CD4-positive, CD25-positive, alpha-beta regulatory T cell (primary cell): ENCODE data around the gene ATP9B. TPM values are rescaled to one million over a fixed set of nuclear protein-coding genes. Genes with fewer than 3 reads are reported as not detected.

Experiments used
- ATAC-seq, 2 donors: fragments of 150-1000 bp; cut with Tn5 transposase; one replicate each; pipeline ENCODE4 v1.10.0; 2021; ENCODE audit warnings: low read depth in 2 of 2, moderate number of reproducible peaks in 2 of 2, moderate library complexity in 1 of 2
- DNase-seq, 3 donors: peaks; one replicate each; pipeline versions ENCODE4 v3.0.0 to v3.0.0-alpha.2; 2012 to 2022; ENCODE audit warnings: mixed read lengths in 1 of 3
- H3K27ac ChIP-seq: one replicate; pipeline ENCODE4 v1.7.0; 2013; ENCODE audit warnings: mild to moderate bottlenecking, low read length; ENCODE audit not compliant: insufficient read depth, poor library complexity, severe bottlenecking
- H3K27me3 ChIP-seq: one replicate; pipeline ENCODE4 v1.7.0; 2013; ENCODE audit warnings: low read length; ENCODE audit not compliant: control insufficient read depth, insufficient read depth
- H3K36me3 ChIP-seq: one replicate; pipeline ENCODE4 v1.7.0; 2013; ENCODE audit warnings: mild to moderate bottlenecking, low read length, moderate library complexity; ENCODE audit not compliant: control insufficient read depth, insufficient read depth
- H3K4me1 ChIP-seq: 2 replicates; pipeline ENCODE4 v1.7.0; 2013; ENCODE audit warnings: mild to moderate bottlenecking, low read length; ENCODE audit not compliant: insufficient read depth, control insufficient read depth, poor library complexity, severe bottlenecking
- H3K4me3 ChIP-seq: one replicate; pipeline ENCODE4 v1.7.0; 2013; ENCODE audit warnings: low read depth, mild to moderate bottlenecking, low read length, moderate library complexity
- H3K9me3 ChIP-seq, 2 experiments: 1 replicate in 1 of 2; 2 replicates in 1 of 2; pipeline ENCODE4 v1.7.0; 2013; ENCODE audit warnings: low read length in 2 of 2, mild to moderate bottlenecking in 1 of 2, moderate library complexity in 1 of 2; ENCODE audit not compliant: control insufficient read depth in 2 of 2
- H3K27ac Mint-ChIP-seq, 3 donors: one replicate each; pipeline ENCODE4 v1.8.0; 2020 to 2022; ENCODE audit warnings: mild to moderate bottlenecking in 3 of 3, mixed read lengths in 3 of 3, moderate library complexity in 2 of 3
- H3K27me3 Mint-ChIP-seq: one replicate; pipeline ENCODE4 v1.8.0; 2022; ENCODE audit warnings: mild to moderate bottlenecking, mixed read lengths
- H3K36me3 Mint-ChIP-seq: one replicate; pipeline ENCODE4 v1.8.0; 2020; ENCODE audit warnings: mixed read lengths
- H3K4me1 Mint-ChIP-seq, 4 donors: one replicate each; pipeline ENCODE4 v1.8.0; 2020 to 2022; ENCODE audit warnings: mixed read lengths in 4 of 4, mild to moderate bottlenecking in 1 of 4
- H3K4me3 Mint-ChIP-seq, 4 donors: one replicate each; pipeline ENCODE4 v1.8.0; 2020 to 2022; ENCODE audit warnings: mild to moderate bottlenecking in 4 of 4, mixed read lengths in 4 of 4, moderate library complexity in 3 of 4
- H3K9me3 Mint-ChIP-seq, 7 donors: one replicate each; pipeline ENCODE4 v1.8.0; 2020 to 2022; ENCODE audit warnings: mixed read lengths in 7 of 7, mild to moderate bottlenecking in 3 of 7, moderate library complexity in 2 of 7
- polyA plus RNA-seq, 4 donors: library from polyadenylated mRNA; unstranded; fragments of 300-500 nt; fragmentation: Illumina TruSeq; gene quantifications; one replicate each; pipeline ENCODE4 v1.2.3, GENCODE V29; 2021
- total RNA-seq: library from RNA; stranded (reverse); gene quantifications from one replicate; pipeline ENCODE4 v1.2.3, GENCODE V29; 2022

ATP9B gene
- total and polyA plus RNA-seq, 5 donors from 2014 or later, result 14.1 to 75.3 (median 17.6) TPM

DNA sequence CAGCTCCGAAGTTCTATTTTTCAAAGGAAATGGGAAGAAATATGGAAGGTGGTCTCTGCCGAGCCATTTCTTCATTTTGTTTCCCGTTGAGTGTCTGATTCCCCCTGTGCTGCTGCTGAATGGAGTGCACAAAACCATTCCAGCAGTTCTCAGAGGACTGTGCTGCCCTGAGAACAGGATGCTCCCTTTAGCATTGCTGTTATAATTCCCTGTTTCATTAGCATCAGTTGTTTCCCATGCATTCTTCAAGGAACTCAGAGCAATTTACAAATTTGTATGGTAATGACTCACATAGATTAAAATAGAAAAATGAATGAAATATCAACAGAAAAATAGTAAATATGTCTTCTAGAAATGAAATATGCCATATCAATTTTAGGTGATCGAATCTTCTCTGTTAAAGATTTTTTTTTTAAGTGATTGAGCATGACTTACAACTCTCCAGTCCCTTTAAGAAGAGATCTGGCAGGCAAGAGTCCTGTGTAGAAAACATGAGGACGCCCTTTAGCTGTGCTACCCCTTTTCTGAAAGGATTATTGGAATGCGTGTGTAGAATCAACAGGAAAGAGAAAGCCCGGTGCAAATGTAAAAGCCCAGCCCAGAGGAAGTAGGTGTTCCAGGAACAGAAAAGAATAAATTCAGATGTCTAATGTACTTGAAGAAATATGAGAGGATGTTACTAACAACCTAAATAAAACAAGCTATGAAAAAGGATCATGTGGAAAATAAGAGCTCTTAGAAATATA lies 118.5 kb downstream of the ATP9B start:
- peaks cover 16% of the 10 kb centered on the region for H3K36me3 ChIP-seq
- DNase-seq, result no peak
- Mint-ChIP-seq H3K27me3 (no peaks in the 10 kb centered on the region), H3K9me3 (no peaks in the 10 kb centered on the region), H3K4me1 (peaks cover 7 to 13% (median 10%) of the 10 kb centered on the region in 4 donors), H3K27ac (peak overlapping the region in 1 of 3 donors; percentile 5), H3K36me3 (peaks cover 32% of the 10 kb centered on the region), H3K4me3 (no peak overlapping the region)
- no peaks in the 10 kb centered on the region for H3K4me1 ChIP-seq
- H3K4me3 ChIP-seq, result no peak overlapping the region
- no peaks in the 10 kb centered on the region for H3K27me3 ChIP-seq
- ATAC-seq, result no peak
- no peaks in the 10 kb centered on the region for H3K9me3 ChIP-seq
- no peak overlapping the region for H3K27ac ChIP-seq

- peaks cover 22% of the 10 kb centered on the region for H3K36me3 Mint-ChIP-seq
These were observed 122.2 kb downstream of the ATP9B start for GRCh38 chr18:79191418-79191817.

DNA sequence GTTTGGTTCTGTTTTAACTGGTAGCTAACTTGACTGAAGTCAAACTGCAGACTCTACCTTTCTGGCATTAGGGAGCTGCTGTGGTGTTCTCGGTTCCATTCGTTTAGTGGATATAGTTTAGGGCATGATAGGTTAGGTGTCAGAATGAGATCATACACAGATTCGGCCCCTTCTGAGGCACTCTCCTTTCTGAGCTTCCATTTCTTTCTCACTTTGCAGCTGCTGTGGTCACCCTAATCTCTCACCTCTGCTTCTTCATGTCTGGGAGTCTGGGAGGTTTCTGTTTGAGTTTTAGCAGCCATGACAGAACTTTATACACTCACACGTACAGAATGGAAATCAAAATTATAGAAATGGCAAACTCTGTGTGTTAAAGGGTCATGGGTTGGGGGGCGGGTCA lies 122.8 kb downstream of the ATP9B start:
- Histone ChIP-seq H3K4me1 (no peaks in the 10 kb centered on the region), H3K27me3 (no peaks in the 10 kb centered on the region), H3K27ac (no peak overlapping the region), H3K9me3 (no peaks in the 10 kb centered on the region), H3K4me3 (no peak overlapping the region), H3K36me3 (peaks cover 38% of the 10 kb centered on the region)
- Mint-ChIP-seq H3K36me3 (peaks cover 22% of the 10 kb centered on the region), H3K4me3 (no peak overlapping the region), H3K27me3 (no peaks in the 10 kb centered on the region), H3K27ac (no peak overlapping the region), H3K9me3 (no peaks in the 10 kb centered on the region), H3K4me1 (peaks cover 2 to 10% (median 5%) of the 10 kb centered on the region in 4 donors)
- DNase-seq (no peak), ATAC-seq (no peak)

More at GRCh38 chr18:79191418-79191817, 122.2 kb downstream of the ATP9B start:
- no peak overlapping the region for H3K4me3 Mint-ChIP-seq
- H3K27ac ChIP-seq, result no peak overlapping the region
- H3K27me3 Mint-ChIP-seq, result no peaks in the 10 kb centered on the region
- DNase-seq, result no peak
- H3K27ac Mint-ChIP-seq, result peak overlapping the region in 1 of 3 donors; percentile 55
- H3K4me1 ChIP-seq, result no peaks in the 10 kb centered on the region
- H3K4me1 Mint-ChIP-seq, result peaks cover 4 to 10% (median 6%) of the 10 kb centered on the region in 4 donors
- H3K27me3 ChIP-seq, result no peaks in the 10 kb centered on the region
- peaks cover 38% of the 10 kb centered on the region for H3K36me3 ChIP-seq
- H3K9me3 ChIP-seq, result no peaks in the 10 kb centered on the region
- no peaks in the 10 kb centered on the region for H3K9me3 Mint-ChIP-seq
- ATAC-seq, result no peak
- no peak overlapping the region for H3K4me3 ChIP-seq

DNA sequence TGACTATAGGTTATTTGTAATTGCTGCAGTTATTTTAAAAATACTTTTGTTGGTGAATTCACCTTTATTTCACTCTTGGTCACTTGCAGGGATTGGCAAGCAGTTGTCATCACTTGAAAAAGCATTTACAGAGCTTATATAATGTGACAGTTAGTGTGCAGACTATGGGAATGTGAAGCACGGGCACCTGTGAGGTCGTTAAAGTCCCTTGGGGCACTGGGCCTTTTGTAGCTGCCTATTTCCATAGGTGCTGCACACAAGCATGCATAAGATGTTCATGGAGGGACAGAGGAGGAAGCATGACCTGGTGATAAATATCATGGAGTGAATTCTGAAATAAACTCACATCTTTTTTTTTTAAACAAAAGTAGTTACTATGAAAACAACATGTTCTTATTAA lies 124.6 kb downstream of the ATP9B start:
- H3K9me3 Mint-ChIP-seq, result no peaks in the 10 kb centered on the region
- Histone ChIP-seq H3K4me3 (no peak overlapping the region), H3K36me3 (peaks cover 32% of the 10 kb centered on the region), H3K4me1 (no peaks in the 10 kb centered on the region), H3K9me3 (no peaks in the 10 kb centered on the region), H3K27me3 (no peaks in the 10 kb centered on the region), H3K27ac (no peak overlapping the region)
- H3K4me1 Mint-ChIP-seq, result peaks cover 0 to 9% (median 0%) of the 10 kb centered on the region in 4 donors
- DNase-seq (no peak), ATAC-seq (no peak)
- H3K27ac Mint-ChIP-seq, result no peak overlapping the region
- no peaks in the 10 kb centered on the region for H3K27me3 Mint-ChIP-seq
- peaks cover 22% of the 10 kb centered on the region for H3K36me3 Mint-ChIP-seq
- H3K4me3 Mint-ChIP-seq, result no peak overlapping the region

DNA sequence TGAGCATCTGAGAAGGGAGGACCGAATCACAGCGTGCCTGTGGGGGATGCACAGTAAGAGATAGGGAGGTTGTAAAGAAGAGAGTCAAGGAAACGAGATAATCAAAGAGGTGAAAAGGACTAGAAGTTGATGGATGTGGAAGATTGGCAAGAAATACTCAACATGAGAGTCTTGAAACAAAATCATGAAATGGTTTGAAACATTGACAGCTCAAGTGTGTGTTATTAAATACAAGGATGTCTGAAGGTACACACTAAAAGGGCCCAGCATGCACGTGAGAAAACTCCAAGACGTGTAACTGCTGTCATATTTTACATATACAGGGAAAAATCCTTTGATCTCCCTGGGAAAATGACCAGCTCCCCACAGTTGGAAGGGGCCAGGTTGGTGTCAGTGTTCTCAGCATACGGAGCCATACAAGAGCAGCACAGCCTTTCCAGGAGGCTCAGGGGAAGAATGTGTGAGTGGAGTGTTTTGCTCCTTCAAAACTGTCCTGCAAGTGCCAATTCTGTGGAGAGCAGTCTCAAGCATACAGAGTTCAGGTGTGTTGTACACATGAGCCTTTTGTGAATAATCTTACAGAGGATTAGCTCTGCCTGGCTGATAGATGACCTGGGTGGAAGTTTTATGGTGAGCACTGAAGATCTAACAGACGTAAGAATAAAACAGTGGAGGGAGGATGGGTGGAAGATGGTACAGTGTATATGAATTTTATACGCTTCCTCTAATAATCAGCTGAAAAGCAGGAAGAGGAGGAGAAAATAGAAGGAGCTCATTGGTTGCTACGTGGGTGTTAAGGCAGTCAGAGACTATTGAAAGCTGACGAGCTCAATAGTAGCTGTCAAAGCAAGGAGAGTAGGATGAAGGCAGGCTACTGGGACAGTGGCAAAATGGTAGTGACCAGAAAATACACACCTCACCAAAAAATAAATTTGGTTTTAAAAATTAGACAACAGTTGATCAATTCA lies 126.8 kb downstream of the ATP9B start:
- H3K36me3 Mint-ChIP-seq, result peaks cover 19% of the 10 kb centered on the region
- no peak for DNase-seq
- no peak overlapping the region for H3K4me3 Mint-ChIP-seq
- H3K27ac Mint-ChIP-seq, result no peak overlapping the region
- no peaks in the 10 kb centered on the region for H3K9me3 Mint-ChIP-seq
- Histone ChIP-seq H3K27ac (no peak overlapping the region), H3K27me3 (no peaks in the 10 kb centered on the region), H3K9me3 (no peaks in the 10 kb centered on the region), H3K36me3 (peaks cover 27% of the 10 kb centered on the region), H3K4me1 (no peaks in the 10 kb centered on the region), H3K4me3 (no peak overlapping the region)
- ATAC-seq, result no peak
- no peaks in the 10 kb centered on the region for H3K27me3 Mint-ChIP-seq
- H3K4me1 Mint-ChIP-seq, result peaks cover 0 to 12% (median 7%) of the 10 kb centered on the region in 4 donors

GRCh38 chr18:79197531-79197930 lies 128.3 kb downstream of the ATP9B start:
- no peaks in the 10 kb centered on the region for H3K9me3 ChIP-seq
- peaks cover 7 to 15% (median 9%) of the 10 kb centered on the region in 4 donors for H3K4me1 Mint-ChIP-seq
- no peak overlapping the region for H3K27ac Mint-ChIP-seq
- H3K4me3 Mint-ChIP-seq, result no peak overlapping the region
- ATAC-seq (no peak), DNase-seq (no peak)
- no peaks in the 10 kb centered on the region for H3K27me3 ChIP-seq
- H3K4me1 ChIP-seq, result no peaks in the 10 kb centered on the region
- H3K27ac ChIP-seq, result no peak overlapping the region
- no peak overlapping the region for H3K4me3 ChIP-seq
- H3K27me3 Mint-ChIP-seq, result no peaks in the 10 kb centered on the region
- H3K9me3 Mint-ChIP-seq, result no peaks in the 10 kb centered on the region
- peaks cover 26% of the 10 kb centered on the region for H3K36me3 ChIP-seq
- peaks cover 10% of the 10 kb centered on the region for H3K36me3 Mint-ChIP-seq

DNA sequence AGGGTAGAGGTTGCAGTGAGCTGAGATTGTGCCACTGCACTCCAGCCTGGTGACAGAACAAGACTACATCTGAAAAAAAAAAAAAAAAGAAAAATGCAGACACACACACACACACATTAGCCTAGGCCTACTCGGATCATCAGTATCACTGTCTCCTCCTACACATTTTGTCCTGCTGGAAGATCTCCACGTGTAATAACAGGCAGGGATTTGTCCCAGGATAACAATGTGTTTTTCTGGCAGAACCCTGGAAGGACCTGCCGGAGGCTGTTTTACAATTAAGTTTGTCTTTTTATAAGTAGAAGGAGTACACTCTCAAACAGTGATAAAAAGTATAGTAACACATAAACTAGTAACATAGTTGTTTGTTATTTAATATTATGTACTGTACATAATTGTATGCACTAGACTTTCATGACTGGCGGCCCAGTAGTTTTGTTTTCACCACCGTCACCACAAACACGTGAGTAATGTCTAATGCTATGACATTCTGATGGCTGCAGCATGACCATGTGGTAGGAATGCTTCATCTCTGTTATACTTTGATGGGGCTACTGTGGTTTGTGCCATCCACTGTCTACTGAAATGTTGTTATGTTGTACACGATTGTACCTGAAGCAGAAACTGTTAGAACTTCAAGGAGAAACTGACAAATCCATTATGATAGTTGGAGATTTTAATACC lies 130.6 kb downstream of the ATP9B start:
- peak in 1 of 2 donors; percentile 43 for ATAC-seq
- H3K27ac Mint-ChIP-seq, result peak overlapping the region in 1 of 3 donors; percentile 69

More for the DNA sequence above, 130.6 kb downstream of the ATP9B start:
- H3K4me1 ChIP-seq, result no peaks in the 10 kb centered on the region
- peak in 1 of 3 donors; percentile 15 for DNase-seq
- Mint-ChIP-seq H3K36me3 (peaks cover 8% of the 10 kb centered on the region), H3K9me3 (no peaks in the 10 kb centered on the region), H3K27me3 (no peaks in the 10 kb centered on the region), H3K4me1 (peaks cover 8 to 20% (median 15%) of the 10 kb centered on the region in 4 donors), H3K4me3 (no peak overlapping the region)
- H3K27me3 ChIP-seq, result no peaks in the 10 kb centered on the region
- H3K9me3 ChIP-seq, result no peaks in the 10 kb centered on the region
- peaks cover 13% of the 10 kb centered on the region for H3K36me3 ChIP-seq
- H3K27ac ChIP-seq, result no peak overlapping the region
- no peak overlapping the region for H3K4me3 ChIP-seq
